ENCODE measurements around the gene MAPKAPK2. TPM values are rescaled to one million over a fixed set of nuclear protein-coding genes. Genes with fewer than 3 reads are reported as not detected.

Gene MAPKAPK2
- total RNA-seq, 2 experiments from 2014 or later = 157 to 166 TPM

DNA sequence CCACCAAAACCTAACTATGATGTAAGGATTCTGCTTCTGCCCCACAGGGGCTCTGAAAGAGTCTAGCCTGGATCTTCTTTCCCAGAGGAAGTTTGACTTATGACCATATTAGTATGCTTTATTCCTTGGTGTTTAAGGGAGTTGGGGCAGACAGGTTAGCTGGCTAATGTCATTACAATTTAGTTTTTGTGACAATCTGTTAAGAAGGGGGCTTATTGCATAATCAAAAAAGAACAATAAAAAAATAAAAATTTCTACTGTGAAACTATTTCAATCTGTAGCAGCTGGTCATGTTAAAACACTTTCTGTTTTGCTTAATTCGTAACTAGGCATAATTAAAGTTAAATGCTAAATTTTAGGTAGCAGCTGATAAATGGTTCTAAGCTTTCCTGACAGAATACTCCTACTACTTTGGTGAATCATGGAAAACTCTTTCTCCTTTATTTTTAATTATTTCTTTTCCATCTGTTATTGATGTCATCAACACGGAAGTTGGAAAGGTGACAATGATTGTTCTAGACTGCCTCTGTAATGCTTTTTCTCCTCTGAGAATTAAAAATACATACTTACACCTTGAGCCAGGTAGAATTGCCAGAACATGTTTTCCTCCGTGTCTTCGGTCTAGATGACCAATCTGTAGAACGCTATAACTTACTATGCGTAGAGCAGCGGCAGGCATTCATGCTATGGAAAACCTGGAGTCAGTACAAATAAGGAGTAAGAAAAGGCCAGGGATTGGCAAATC, 30.8 kb upstream of the MAPKAPK2 start:
- POLR2A ChIA-PET = no interaction called here
- Histone ChIP-seq H3K4me1 (ENCODE audit: insufficient read depth, low read length) (peaks cover 6% of the 10 kb centered on the region), H3K27me3 (ENCODE audit: control insufficient read depth in 1 of 2, insufficient read depth in 2 of 2, low read length in 2 of 2) (peaks cover 7 to 15% of the 10 kb centered on the region in 2 experiments), H3K4me3 (ENCODE audit: low read length) (no peak overlapping the region), H3K9me3 (ENCODE audit: control insufficient read depth in 1 of 2, insufficient read depth in 1 of 2, low read length in 2 of 2) (no peaks in the 10 kb centered on the region), H3K27ac (ENCODE audit: low read depth in 1 of 2, low read length in 2 of 2) (no peak overlapping the region), H3K36me3 (ENCODE audit: insufficient read depth, low read length) (no peaks in the 10 kb centered on the region)
- intact Hi-C loops (cut with DNase I, micrococcal nuclease) = no loop called here
- TF ChIP-seq CTCF (IDR thresholded peaks at IDR 0.05) = no peak
- no peak for DNase-seq
- no peaks in the 10 kb centered on the region for H3K4me1 Mint-ChIP-seq (ENCODE audit: low read depth)
- H3K36me3 Mint-ChIP-seq (ENCODE audit: low read depth) = no peaks in the 10 kb centered on the region
- no peaks in the 10 kb centered on the region for H3K9me3 Mint-ChIP-seq
- CTCF ChIA-PET = interaction anchor here (1.1 kb wide), 1 partner anchor 18 kb away, joined by 3 read pairs; the partner anchor contains the start of gene DYRK3
- no peak overlapping the region for H3K4me3 Mint-ChIP-seq
- no peak overlapping the region for H3K27ac Mint-ChIP-seq
- no peak for ATAC-seq (ENCODE audit: poor library complexity)
- peaks cover 21% of the 10 kb centered on the region for H3K27me3 Mint-ChIP-seq

DNA sequence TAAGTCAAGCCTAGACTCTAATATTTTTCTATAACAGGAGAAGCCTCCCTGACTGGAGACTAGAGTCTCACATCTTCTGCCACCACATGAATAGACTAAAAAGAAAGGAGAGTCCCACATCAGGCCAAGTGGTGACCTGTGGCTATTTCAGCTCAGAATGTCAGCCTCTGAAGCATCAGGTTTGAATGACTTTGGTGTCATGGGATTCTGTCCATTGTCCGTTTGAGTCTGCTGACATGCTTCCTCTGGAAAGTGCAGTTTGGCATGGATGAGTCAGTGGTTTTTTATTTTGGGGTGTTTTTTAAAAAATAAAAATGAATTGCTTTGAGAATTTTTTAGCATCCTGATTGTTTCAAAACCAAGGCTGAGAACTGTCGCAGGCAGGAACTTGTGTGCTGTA, 29.9 kb upstream of the MAPKAPK2 start:
- CTCF ChIA-PET = no interaction called here
- ATAC-seq (ENCODE audit: poor library complexity) (no peak), DNase-seq (no peak)
- Histone ChIP-seq H3K4me3 (ENCODE audit: low read length) (no peak overlapping the region), H3K4me1 (ENCODE audit: insufficient read depth, low read length) (peaks cover 6% of the 10 kb centered on the region), H3K27ac (ENCODE audit: low read depth in 1 of 2, low read length in 2 of 2) (no peak overlapping the region), H3K27me3 (ENCODE audit: control insufficient read depth in 1 of 2, insufficient read depth in 2 of 2, low read length in 2 of 2) (peaks cover 8 to 18% of the 10 kb centered on the region in 2 experiments), H3K9me3 (ENCODE audit: control insufficient read depth in 1 of 2, insufficient read depth in 1 of 2, low read length in 2 of 2) (no peaks in the 10 kb centered on the region), H3K36me3 (ENCODE audit: insufficient read depth, low read length) (no peaks in the 10 kb centered on the region)
- POLR2A ChIA-PET = no interaction called here
- H3K9me3 Mint-ChIP-seq = no peaks in the 10 kb centered on the region
- H3K27ac Mint-ChIP-seq = no peak overlapping the region
- H3K4me1 Mint-ChIP-seq (ENCODE audit: low read depth) = no peaks in the 10 kb centered on the region
- TF ChIP-seq CTCF (IDR thresholded peaks at IDR 0.05) = no peak
- peaks cover 24% of the 10 kb centered on the region for H3K27me3 Mint-ChIP-seq
- intact Hi-C loops (cut with DNase I, micrococcal nuclease) = no loop called here
- H3K36me3 Mint-ChIP-seq (ENCODE audit: low read depth) = no peaks in the 10 kb centered on the region
- no peak overlapping the region for H3K4me3 Mint-ChIP-seq

DNA sequence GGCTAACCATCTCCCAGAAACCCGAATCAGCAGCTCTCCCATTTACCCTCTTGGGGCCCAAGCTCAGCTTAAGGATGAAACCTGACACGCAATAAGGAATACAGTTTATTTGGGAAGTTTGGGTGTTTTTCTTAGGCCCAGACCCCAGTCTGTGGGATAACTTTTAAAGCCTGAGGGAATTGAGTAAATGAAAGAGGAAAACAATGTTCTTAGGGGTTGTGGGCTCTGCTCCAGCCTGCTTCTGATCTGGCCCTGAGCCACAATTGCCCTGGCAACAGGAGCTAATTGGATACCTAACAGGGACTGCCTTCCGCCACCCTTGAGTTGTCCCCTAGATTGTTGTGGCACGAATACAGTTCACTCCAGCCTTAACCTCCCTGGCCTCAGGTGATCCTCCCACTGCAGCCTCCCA, 29.2 kb upstream of the MAPKAPK2 start:
- POLR2A ChIA-PET = no interaction called here

More for the DNA sequence above, 29.2 kb upstream of the MAPKAPK2 start:
- H3K4me3 ChIP-seq (ENCODE audit: low read length) = no peak overlapping the region
- H3K36me3 ChIP-seq (ENCODE audit: insufficient read depth, low read length) = no peaks in the 10 kb centered on the region
- Mint-ChIP-seq H3K27ac (no peak overlapping the region), H3K36me3 (ENCODE audit: low read depth) (no peaks in the 10 kb centered on the region), H3K4me1 (ENCODE audit: low read depth) (no peaks in the 10 kb centered on the region), H3K4me3 (no peak overlapping the region), H3K27me3 (peaks cover 28% of the 10 kb centered on the region), H3K9me3 (no peaks in the 10 kb centered on the region)
- no peak for ATAC-seq (ENCODE audit: poor library complexity)
- CTCF ChIA-PET = no interaction called here
- H3K27me3 ChIP-seq (ENCODE audit: control insufficient read depth in 1 of 2, insufficient read depth in 2 of 2, low read length in 2 of 2) = peaks cover 9 to 18% of the 10 kb centered on the region in 2 experiments
- no peak for TF ChIP-seq CTCF (IDR thresholded peaks at IDR 0.05)
- H3K27ac ChIP-seq (ENCODE audit: low read depth in 1 of 2, low read length in 2 of 2) = no peak overlapping the region
- intact Hi-C loops (cut with DNase I, micrococcal nuclease) = no loop called here
- H3K9me3 ChIP-seq (ENCODE audit: control insufficient read depth in 1 of 2, insufficient read depth in 1 of 2, low read length in 2 of 2) = no peaks in the 10 kb centered on the region
- H3K4me1 ChIP-seq (ENCODE audit: insufficient read depth, low read length) = peaks cover 6% of the 10 kb centered on the region
- DNase-seq = no peak

Data from CD4-positive, alpha-beta T cell (primary cell).